ENCODE measurements around the gene CLTA. TPM values are rescaled to one million over a fixed set of nuclear protein-coding genes. Genes with fewer than 3 reads are reported as not detected.
A peak's percentile ranks its signal among the peaks of the same experiment; 100 is the strongest.

CLTA gene
- total RNA-seq, 3 donors from 2014 or later, result 177 to 202 (median 178) TPM

DNA sequence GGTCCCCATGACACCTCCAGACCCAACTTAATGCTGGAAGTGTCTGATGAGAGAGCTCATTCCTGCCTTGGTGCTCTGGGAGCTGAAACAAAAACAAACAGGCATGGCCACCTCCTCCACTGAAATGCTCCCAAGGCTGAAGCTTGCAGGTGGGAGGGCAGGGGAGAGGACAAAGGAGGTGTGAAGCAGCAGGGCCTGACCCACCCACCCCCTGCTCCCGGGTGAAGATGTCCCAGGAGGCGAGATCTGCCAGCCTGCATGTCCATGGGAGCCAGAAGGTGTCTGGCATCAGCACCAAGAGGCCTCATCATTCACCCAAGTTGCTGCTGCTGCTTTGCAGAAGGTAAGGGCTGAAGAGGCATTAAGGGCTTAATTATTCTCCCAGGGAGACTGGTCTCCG is 25.7 kb upstream of the CLTA start:
- Histone ChIP-seq H3K27me3 (no peaks in the 10 kb centered on the region), H3K27ac (peak overlapping the region in 1 of 2 donors; percentile 92)

DNA sequence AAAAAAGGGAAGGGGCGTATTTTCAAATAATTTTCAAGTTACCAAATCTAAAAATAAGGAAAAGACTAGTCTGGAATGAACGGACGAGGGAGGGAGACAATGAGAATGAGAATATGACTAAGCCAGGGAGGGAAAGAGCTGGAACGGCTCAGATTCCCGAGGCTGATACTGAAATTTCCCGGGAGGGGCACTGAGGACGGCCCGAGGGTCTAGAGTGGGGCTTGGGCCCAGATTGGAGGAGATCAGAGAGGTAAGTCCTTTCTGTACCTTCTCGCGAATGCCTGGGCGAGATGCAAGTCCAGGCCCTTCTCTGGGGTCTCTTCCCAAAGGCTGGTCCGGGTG is 24.9 kb upstream of the CLTA start:
- intact Hi-C loops (cut with DNase I; ENCODE audit: low total_unique reads), result loop anchor here (10.0 kb wide), 1 partner anchor 61 kb away; no protein-coding TSS in a partner anchor
- Histone ChIP-seq H3K27ac (peak overlapping the region; percentile 41 to 82), H3K36me3 (no peaks in the 10 kb centered on the region)

More for the DNA sequence above, 25.7 kb upstream of the CLTA start:
- Histone ChIP-seq H3K36me3 (no peaks in the 10 kb centered on the region), H3K4me1 (no peaks in the 10 kb centered on the region), H3K9me3 (no peaks in the 10 kb centered on the region), H3K4me3 (no peak overlapping the region)
- TF ChIP-seq CTCF (IDR thresholded peaks at IDR 0.05), result no peak
- no peak for TF ChIP-seq POLR2A (IDR thresholded peaks at IDR 0.05)
- no peak for TF ChIP-seq POLR2AphosphoS5 (IDR thresholded peaks at IDR 0.05)
- intact Hi-C loops (cut with DNase I; ENCODE audit: low total_unique reads), result loop anchor here (10.0 kb wide), 1 partner anchor 60 kb away; no protein-coding TSS in a partner anchor
- no peak for DNase-seq (ENCODE audit: low spot score in 2 of 2)

DNA sequence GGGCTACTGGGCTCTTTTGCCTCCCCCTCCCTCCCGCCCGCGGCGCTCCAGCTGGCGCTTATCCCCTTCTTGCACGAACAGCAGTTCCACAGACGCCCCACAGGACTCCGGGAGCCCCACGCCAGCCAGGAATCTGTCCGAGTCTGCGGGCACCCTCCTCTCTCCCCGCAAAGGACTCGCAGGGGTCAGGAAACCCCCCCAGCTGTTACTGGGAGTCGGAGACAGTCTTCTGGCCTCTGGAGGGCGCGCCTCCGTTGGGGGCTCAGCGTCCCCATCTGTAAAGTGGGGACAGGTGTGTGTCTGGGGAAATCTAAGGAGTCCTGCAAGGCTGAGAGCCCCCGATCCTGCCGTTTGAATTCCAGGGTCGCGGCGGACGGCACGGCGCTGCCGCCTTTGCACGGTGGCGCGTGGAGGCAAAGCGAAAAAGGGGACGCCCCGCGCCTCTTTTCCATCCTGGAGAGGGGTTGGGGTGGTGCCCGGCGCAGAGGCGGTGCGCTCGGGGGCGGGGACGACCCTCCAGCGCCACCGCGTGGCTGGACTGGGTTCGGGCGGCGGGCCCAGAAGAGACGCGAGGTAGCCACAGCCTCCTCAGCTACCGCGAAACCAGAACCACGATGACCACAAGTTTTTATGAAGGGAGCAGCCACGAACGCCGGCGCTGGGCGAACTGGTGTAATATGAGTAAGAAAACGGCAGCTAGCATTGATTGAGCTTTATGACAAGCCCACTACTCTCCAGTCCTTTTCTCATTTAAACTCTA is 24.4 kb upstream of the CLTA start:
- peak; percentile 87 to 89 (median 89) for TF ChIP-seq CTCF (IDR thresholded peaks at IDR 0.05)
- peak in 2 of 3 donors; percentile 30 to 45 for TF ChIP-seq POLR2AphosphoS5 (IDR thresholded peaks at IDR 0.05)
- TF ChIP-seq POLR2A (IDR thresholded peaks at IDR 0.05), result no peak
- DNase-seq (ENCODE audit: low spot score in 2 of 2), result peak; percentile 56 to 79
- H3K9me3 ChIP-seq, result no peaks in the 10 kb centered on the region
- no peaks in the 10 kb centered on the region for H3K4me1 ChIP-seq
- intact Hi-C loops (cut with DNase I; ENCODE audit: low total_unique reads), result loop anchor here (10.0 kb wide), 1 partner anchor 62 kb away; no protein-coding TSS in a partner anchor
- no peaks in the 10 kb centered on the region for H3K36me3 ChIP-seq
- peak overlapping the region; percentile 39 to 67 (median 50) for H3K4me3 ChIP-seq
- no peaks in the 10 kb centered on the region for H3K27me3 ChIP-seq
- peak overlapping the region; percentile 41 to 82 for H3K27ac ChIP-seq

More for the DNA sequence above, 24.9 kb upstream of the CLTA start:
- Histone ChIP-seq H3K4me3 (peak overlapping the region; percentile 39 to 67 (median 50)), H3K9me3 (no peaks in the 10 kb centered on the region), H3K27me3 (no peaks in the 10 kb centered on the region), H3K4me1 (no peaks in the 10 kb centered on the region)
- TF ChIP-seq POLR2A (IDR thresholded peaks at IDR 0.05) (no peak), CTCF (IDR thresholded peaks at IDR 0.05) (no peak), POLR2AphosphoS5 (IDR thresholded peaks at IDR 0.05) (no peak)
- no peak for DNase-seq (ENCODE audit: low spot score in 2 of 2)

DNA sequence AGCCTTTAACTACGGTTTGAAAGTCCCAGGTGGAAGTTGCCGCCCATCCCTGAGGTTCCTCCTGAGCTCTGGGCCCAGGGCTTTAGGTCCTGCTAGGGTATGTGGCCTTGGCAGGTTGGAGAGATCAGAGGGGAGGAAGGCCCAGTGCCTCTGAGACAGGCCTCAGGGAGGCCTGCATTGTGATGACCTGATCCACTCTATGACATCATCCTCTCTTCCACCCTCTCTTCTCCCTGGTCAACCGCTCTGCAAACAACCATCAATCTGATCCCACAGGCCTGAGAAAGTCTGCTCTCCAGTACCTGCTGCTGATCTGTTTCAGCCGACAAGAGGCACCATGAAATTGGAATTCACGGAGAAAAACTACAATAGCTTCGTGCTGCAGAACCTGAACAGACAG is 21.6 kb upstream of the CLTA start, which contains the start of gene CCIN:
Gene CCIN, plus strand, starts transcription at position 223 of the 400 bp plus-strand sequence. Its CDS starts 115 bp downstream, at position 338.
- Histone ChIP-seq H3K36me3 (no peaks in the 10 kb centered on the region), H3K4me3 (no peak within 1 kb of the TSS), H3K4me1 (no peaks in the 10 kb centered on the region), H3K27me3 (no peaks in the 10 kb centered on the region), H3K9me3 (no peaks in the 10 kb centered on the region), H3K27ac (no peak within 1 kb of the TSS)
- no peak for DNase-seq (ENCODE audit: low spot score in 2 of 2)
- TF ChIP-seq CTCF (IDR thresholded peaks at IDR 0.05) (no peak), POLR2A (IDR thresholded peaks at IDR 0.05) (no peak), POLR2AphosphoS5 (IDR thresholded peaks at IDR 0.05) (no peak)
- intact Hi-C loops (cut with DNase I; ENCODE audit: low total_unique reads), result loop anchor here (10.0 kb wide), 1 partner anchor 64 kb away; no protein-coding TSS in a partner anchor

DNA sequence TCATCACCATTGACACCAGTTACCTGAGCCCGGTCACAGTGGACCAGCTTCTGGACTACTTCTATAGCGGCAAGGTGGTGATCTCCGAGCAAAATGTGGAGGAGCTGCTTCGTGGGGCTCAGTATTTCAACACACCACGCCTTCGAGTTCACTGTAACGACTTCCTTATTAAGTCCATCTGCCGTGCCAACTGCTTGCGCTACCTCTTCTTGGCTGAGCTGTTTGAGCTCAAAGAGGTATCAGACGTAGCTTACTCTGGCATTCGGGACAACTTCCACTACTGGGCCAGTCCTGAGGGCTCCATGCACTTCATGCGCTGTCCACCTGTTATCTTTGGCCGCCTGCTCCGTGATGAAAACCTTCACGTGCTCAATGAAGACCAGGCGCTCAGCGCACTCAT is 21.0 kb upstream of the CLTA start:
- no peak for DNase-seq (ENCODE audit: low spot score in 2 of 2)
- Histone ChIP-seq H3K9me3 (no peaks in the 10 kb centered on the region), H3K4me1 (no peaks in the 10 kb centered on the region), H3K27me3 (no peaks in the 10 kb centered on the region), H3K27ac (no peak overlapping the region), H3K4me3 (no peak overlapping the region), H3K36me3 (no peaks in the 10 kb centered on the region)
- intact Hi-C loops (cut with DNase I; ENCODE audit: low total_unique reads), result loop anchor here (10.0 kb wide), 1 partner anchor 65 kb away; no protein-coding TSS in a partner anchor
- TF ChIP-seq POLR2A (IDR thresholded peaks at IDR 0.05), result no peak
- no peak for TF ChIP-seq POLR2AphosphoS5 (IDR thresholded peaks at IDR 0.05)
- TF ChIP-seq CTCF (IDR thresholded peaks at IDR 0.05), result no peak

Measured in breast epithelium (tissue), 4 donors.